ENCODE data around the gene FARS2. TPM values are rescaled to one million over a fixed set of nuclear protein-coding genes. Genes with fewer than 3 reads are reported as not detected.

FARS2 gene
- total RNA-seq, 1 donor from 2014 or later, result 16.5 TPM

DNA sequence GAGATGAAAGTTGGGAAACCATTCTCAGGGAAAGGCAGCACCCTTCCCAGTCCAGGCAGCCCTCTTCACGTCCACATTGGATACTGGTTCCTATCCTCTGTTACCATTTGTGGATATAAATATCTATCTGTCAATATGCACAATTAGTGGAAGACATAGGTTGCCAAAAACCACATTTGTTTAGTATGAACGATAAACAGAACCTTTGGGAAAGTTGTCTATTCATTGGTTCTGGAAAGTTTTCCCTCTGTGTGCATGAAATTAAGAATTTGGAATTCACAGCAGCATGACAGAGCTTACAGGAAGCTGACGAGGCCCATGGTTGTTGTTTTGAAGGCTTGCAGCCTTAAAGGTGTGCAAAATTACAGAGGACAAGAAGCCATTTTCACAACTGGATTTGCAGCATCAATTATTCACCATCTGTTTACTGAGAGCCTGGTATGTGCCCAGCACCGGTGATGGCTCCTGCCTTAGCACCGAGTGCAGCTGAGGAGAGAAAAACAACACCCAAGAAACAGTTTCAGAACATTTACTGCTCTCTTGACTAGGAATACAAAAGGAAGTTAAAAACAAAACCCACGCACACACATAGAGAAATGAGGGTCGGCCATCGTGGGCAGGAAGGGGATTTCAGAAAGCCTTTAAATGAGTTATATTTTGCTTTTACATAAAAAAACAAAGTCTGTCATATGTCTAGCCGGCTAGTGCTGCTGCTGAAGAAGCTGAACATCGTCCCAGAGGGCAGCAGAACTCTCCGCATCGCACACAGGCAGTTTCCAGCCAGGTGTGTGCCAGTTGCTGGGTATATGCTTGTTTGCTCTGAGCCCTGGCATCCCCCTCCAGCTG lies 319.6 kb downstream of the FARS2 start:
- no peaks in the 10 kb centered on the region for H3K27me3 ChIP-seq
- no peak for DNase-seq (ENCODE audit: extremely low spot score in 2 of 2)
- intact Hi-C loops (cut with DNase I), result no loop called here
- TF ChIP-seq POLR2A (IDR thresholded peaks at IDR 0.05), result no peak
- no peak for TF ChIP-seq POLR2AphosphoS5 (IDR thresholded peaks at IDR 0.05; ENCODE audit: insufficient read depth in 1 of 2, low read depth in 1 of 2)
- TF ChIP-seq, protein P1, sequence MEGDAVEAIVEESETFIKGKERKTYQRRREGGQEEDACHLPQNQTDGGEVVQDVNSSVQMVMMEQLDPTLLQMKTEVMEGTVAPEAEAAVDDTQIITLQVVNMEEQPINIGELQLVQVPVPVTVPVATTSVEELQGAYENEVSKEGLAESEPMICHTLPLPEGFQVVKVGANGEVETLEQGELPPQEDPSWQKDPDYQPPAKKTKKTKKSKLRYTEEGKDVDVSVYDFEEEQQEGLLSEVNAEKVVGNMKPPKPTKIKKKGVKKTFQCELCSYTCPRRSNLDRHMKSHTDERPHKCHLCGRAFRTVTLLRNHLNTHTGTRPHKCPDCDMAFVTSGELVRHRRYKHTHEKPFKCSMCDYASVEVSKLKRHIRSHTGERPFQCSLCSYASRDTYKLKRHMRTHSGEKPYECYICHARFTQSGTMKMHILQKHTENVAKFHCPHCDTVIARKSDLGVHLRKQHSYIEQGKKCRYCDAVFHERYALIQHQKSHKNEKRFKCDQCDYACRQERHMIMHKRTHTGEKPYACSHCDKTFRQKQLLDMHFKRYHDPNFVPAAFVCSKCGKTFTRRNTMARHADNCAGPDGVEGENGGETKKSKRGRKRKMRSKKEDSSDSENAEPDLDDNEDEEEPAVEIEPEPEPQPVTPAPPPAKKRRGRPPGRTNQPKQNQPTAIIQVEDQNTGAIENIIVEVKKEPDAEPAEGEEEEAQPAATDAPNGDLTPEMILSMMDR (IDR thresholded peaks at IDR 0.05), result no peak
- H3K4me3 ChIP-seq, result no peak overlapping the region
- no peaks in the 10 kb centered on the region for H3K9me3 ChIP-seq
- no peak overlapping the region for H3K27ac ChIP-seq
- no peaks in the 10 kb centered on the region for H3K36me3 ChIP-seq
- H3K4me1 ChIP-seq, result no peaks in the 10 kb centered on the region

DNA sequence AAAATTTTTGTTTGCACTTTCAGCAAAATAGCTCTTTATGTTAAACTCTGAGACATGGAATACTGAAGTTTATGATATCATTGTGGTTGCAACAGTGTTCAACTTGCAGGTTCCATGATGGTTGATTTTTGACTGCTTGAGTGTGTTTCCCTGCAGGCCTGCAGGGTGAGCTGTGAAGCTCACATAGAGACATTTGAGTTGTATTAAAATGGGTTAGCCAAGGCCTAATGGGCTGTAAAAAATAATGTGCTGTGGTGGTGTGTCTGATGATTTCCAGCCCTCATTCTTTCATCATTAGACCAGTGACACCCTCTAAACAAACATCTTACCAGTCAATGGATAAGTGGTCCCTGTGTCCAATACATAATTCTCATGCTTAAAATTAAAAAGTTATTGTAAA lies 321.4 kb downstream of the FARS2 start:
- Histone ChIP-seq H3K4me1 (no peaks in the 10 kb centered on the region), H3K27me3 (no peaks in the 10 kb centered on the region), H3K9me3 (no peaks in the 10 kb centered on the region), H3K27ac (no peak overlapping the region), H3K36me3 (no peaks in the 10 kb centered on the region), H3K4me3 (no peak overlapping the region)
- TF ChIP-seq POLR2A (IDR thresholded peaks at IDR 0.05) (no peak), POLR2AphosphoS5 (IDR thresholded peaks at IDR 0.05; ENCODE audit: insufficient read depth in 1 of 2, low read depth in 1 of 2) (no peak)
- TF ChIP-seq, protein P1 (IDR thresholded peaks at IDR 0.05), result no peak
- DNase-seq (ENCODE audit: extremely low spot score in 2 of 2), result no peak
- intact Hi-C loops (cut with DNase I), result no loop called here

DNA sequence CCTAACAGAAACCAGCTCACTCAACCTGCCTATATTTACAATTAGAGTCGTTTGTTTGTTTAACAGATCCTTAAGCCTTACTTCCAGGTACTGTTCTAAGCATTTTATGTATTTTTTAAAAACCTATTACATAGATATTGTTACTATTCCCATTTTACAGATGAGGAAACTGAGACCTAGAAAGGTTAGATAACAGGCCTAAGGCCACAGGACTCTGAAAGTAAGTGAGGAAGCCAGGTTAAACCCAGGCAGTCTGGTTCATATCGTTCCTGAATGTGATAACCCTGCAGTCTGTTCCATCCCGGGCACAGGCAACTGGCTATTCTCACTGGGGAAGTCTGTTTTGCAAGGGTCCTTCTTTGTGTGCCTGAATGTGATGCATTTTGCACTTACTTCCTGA lies 322.2 kb downstream of the FARS2 start:
- Histone ChIP-seq H3K9me3 (no peaks in the 10 kb centered on the region), H3K36me3 (no peaks in the 10 kb centered on the region), H3K4me1 (no peaks in the 10 kb centered on the region), H3K4me3 (no peak overlapping the region), H3K27me3 (no peaks in the 10 kb centered on the region), H3K27ac (no peak overlapping the region)
- intact Hi-C loops (cut with DNase I), result no loop called here
- TF ChIP-seq POLR2AphosphoS5 (IDR thresholded peaks at IDR 0.05; ENCODE audit: insufficient read depth in 1 of 2, low read depth in 1 of 2) (no peak), POLR2A (IDR thresholded peaks at IDR 0.05) (no peak)
- TF ChIP-seq, protein P1 (IDR thresholded peaks at IDR 0.05), result no peak
- no peak for DNase-seq (ENCODE audit: extremely low spot score in 2 of 2)

DNA sequence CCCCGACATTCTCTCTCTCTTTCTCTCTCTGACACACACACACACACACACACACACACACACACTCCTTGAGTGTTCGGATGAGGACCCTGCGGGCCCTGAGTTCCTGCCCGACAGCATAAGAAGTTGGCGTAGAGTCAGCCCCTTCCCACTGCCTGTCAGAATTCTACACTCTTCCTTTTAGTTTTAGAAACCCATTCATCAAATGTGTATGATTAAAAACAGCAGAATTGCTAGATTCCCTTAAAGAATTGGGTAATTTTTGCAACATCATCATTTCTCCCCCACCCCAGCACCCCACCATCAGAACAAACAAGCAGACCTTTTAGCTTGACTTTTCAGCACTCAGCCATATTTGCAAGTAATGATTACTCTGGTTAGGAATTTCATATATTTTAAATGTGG lies 322.8 kb downstream of the FARS2 start:
- TF ChIP-seq, protein P1 (IDR thresholded peaks at IDR 0.05), result no peak
- TF ChIP-seq POLR2AphosphoS5 (IDR thresholded peaks at IDR 0.05; ENCODE audit: insufficient read depth in 1 of 2, low read depth in 1 of 2) (no peak), POLR2A (IDR thresholded peaks at IDR 0.05) (no peak)
- H3K27me3 ChIP-seq, result no peaks in the 10 kb centered on the region
- no peak for DNase-seq (ENCODE audit: extremely low spot score in 2 of 2)
- H3K4me3 ChIP-seq, result no peak overlapping the region
- no peak overlapping the region for H3K27ac ChIP-seq
- intact Hi-C loops (cut with DNase I), result no loop called here
- no peaks in the 10 kb centered on the region for H3K9me3 ChIP-seq
- H3K4me1 ChIP-seq, result no peaks in the 10 kb centered on the region
- H3K36me3 ChIP-seq, result no peaks in the 10 kb centered on the region

DNA sequence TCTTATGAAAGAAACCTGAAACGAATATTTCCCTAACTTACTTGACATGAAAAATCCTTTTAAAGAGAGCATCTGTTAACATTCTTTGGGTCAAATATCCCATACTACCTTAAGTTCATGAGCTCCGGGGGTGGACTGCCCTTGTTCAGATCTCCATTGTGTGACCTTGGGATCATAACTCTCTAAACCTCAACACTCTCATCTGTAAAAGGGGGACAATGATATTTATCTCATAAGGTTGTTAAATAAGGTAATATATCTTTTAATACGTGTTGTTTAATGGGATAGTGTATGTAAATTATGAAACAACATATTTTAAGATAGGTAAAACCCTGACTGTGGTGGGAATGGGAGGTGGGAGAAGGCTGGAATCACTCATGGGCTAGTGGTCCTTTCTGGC lies 326.3 kb downstream of the FARS2 start:
- Histone ChIP-seq H3K36me3 (no peaks in the 10 kb centered on the region), H3K27ac (no peak overlapping the region), H3K27me3 (no peaks in the 10 kb centered on the region), H3K9me3 (no peaks in the 10 kb centered on the region), H3K4me3 (no peak overlapping the region), H3K4me1 (no peaks in the 10 kb centered on the region)
- no peak for DNase-seq (ENCODE audit: extremely low spot score in 2 of 2)
- TF ChIP-seq, protein P1 (IDR thresholded peaks at IDR 0.05), result no peak
- TF ChIP-seq POLR2AphosphoS5 (IDR thresholded peaks at IDR 0.05; ENCODE audit: insufficient read depth in 1 of 2, low read depth in 1 of 2) (no peak), POLR2A (IDR thresholded peaks at IDR 0.05) (no peak)
- intact Hi-C loops (cut with DNase I), result no loop called here

Measured in vagina (tissue), 2 donors.